ENCODE measurements around the gene IQGAP1.
A peak's percentile ranks its signal among the peaks of the same experiment; 100 is the strongest.
"Not testable (repeated sequence)": the region's sequence is repeated elsewhere in the genome, so short reads cannot be mapped to it uniquely, and the experiment has no call there.

Gene IQGAP1

DNA sequence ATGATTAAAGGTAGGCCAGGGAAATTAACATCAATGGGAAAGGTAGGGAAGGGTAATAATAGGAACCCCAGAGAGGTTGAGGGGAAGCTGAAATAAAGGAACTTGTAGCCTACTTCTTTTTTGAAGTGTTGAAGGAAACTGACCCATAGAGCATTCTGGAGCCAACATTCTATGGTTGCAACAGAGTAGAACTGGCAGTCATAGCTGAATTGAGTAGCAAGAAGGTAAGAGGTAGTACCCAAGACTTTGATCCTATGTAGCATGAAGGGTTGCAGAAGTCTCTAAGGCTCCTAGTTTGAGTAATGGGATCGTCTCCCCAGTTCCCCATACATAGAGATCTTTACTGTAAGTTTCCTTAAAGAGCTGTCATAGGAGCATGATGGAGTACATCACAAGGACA, 43.4 kb upstream of the IQGAP1 start:
- Histone ChIP-seq H2BK120ac (ENCODE audit: low read depth, low read length) (no peak overlapping the region), H2AK5ac (ENCODE audit: low read length) (no peak overlapping the region), H3K18ac (ENCODE audit: low read length) (no peak overlapping the region), H3K4ac (ENCODE audit: low read depth, low read length) (no peak overlapping the region), H2BK5ac (ENCODE audit: low read length) (no peak overlapping the region), H3K4me2 (ENCODE audit: low read length) (no peak overlapping the region), H3K36me3 (ENCODE audit: control insufficient read depth, insufficient read depth, low read length) (no peaks in the 10 kb centered on the region), H4K5ac (ENCODE audit: low read length) (no peak overlapping the region), H3K4me1 (ENCODE audit: control insufficient read depth, low read depth, low read length) (no peaks in the 10 kb centered on the region), H3K9ac (ENCODE audit: low read length) (no peak overlapping the region), H3K56ac (ENCODE audit: low read length) (no peak overlapping the region), H3K4me3 (ENCODE audit: low read length) (no peak overlapping the region), H3K27ac (ENCODE audit: low read depth, low read length) (no peak overlapping the region), H3K23ac (ENCODE audit: low read length) (no peak overlapping the region), H2BK15ac (replicated peaks; ENCODE audit: low read depth) (no peak overlapping the region), H3K27me3 (ENCODE audit: insufficient read depth, low read length, poor library complexity) (no peaks in the 10 kb centered on the region), H3K79me2 (ENCODE audit: control insufficient read depth, insufficient read depth, low read length) (no peaks in the 10 kb centered on the region), H4K8ac (ENCODE audit: low read depth, low read length) (no peak overlapping the region), H3K79me1 (ENCODE audit: low read length) (no peaks in the 10 kb centered on the region)
- no CpG with 5 or more reads among the region's 1 CpG for WGBS (ENCODE audit: extremely low coverage, insufficient coverage, low lambda C conversion rate)
- DNase-seq: no peak

DNA sequence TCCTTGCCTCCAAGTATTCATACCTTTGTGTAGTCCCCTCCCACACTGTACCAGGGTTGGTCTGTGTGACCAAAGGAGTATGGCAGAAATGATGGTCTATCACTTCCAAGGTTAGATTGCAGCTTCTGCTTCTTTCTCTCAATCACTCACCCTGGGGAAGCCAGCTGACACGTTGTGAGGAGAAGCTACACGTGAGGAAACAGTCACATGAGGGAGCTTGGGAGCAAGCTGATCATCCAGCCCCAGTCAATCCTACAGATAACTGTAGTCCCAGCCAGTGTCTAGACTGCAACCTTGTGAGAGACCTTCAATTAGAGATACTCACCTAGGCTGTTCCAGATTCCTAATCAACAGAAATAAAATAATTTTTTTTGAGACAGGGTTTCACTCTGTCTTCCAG, 42.2 kb upstream of the IQGAP1 start:
- no peak overlapping the region for H3K23ac ChIP-seq (ENCODE audit: low read length)
- H2BK5ac ChIP-seq (ENCODE audit: low read length): no peak overlapping the region
- H3K4me2 ChIP-seq (ENCODE audit: low read length): no peak overlapping the region
- H3K79me2 ChIP-seq (ENCODE audit: control insufficient read depth, insufficient read depth, low read length): no peaks in the 10 kb centered on the region
- no peak overlapping the region for H4K8ac ChIP-seq (ENCODE audit: low read depth, low read length)
- H2BK120ac ChIP-seq (ENCODE audit: low read depth, low read length): no peak overlapping the region
- no peaks in the 10 kb centered on the region for H3K36me3 ChIP-seq (ENCODE audit: control insufficient read depth, insufficient read depth, low read length)
- no peak overlapping the region for H3K4me3 ChIP-seq (ENCODE audit: low read length)
- no peak overlapping the region for H2AK5ac ChIP-seq (ENCODE audit: low read length)
- WGBS (ENCODE audit: extremely low coverage, insufficient coverage, low lambda C conversion rate): no CpG with 5 or more reads among the region's 2 CpGs
- no peak overlapping the region for H2BK15ac ChIP-seq (replicated peaks; ENCODE audit: low read depth)
- no peak overlapping the region for H3K27ac ChIP-seq (ENCODE audit: low read depth, low read length)
- no peaks in the 10 kb centered on the region for H3K79me1 ChIP-seq (ENCODE audit: low read length)
- H4K5ac ChIP-seq (ENCODE audit: low read length): no peak overlapping the region
- no peaks in the 10 kb centered on the region for H3K27me3 ChIP-seq (ENCODE audit: insufficient read depth, low read length, poor library complexity)
- H3K4me1 ChIP-seq (ENCODE audit: control insufficient read depth, low read depth, low read length): no peaks in the 10 kb centered on the region
- no peak overlapping the region for H3K18ac ChIP-seq (ENCODE audit: low read length)
- H3K9ac ChIP-seq (ENCODE audit: low read length): no peak overlapping the region
- no peak overlapping the region for H3K4ac ChIP-seq (ENCODE audit: low read depth, low read length)
- peak overlapping the region; percentile 49 for H3K56ac ChIP-seq (ENCODE audit: low read length)
- DNase-seq: peak; percentile 36

DNA sequence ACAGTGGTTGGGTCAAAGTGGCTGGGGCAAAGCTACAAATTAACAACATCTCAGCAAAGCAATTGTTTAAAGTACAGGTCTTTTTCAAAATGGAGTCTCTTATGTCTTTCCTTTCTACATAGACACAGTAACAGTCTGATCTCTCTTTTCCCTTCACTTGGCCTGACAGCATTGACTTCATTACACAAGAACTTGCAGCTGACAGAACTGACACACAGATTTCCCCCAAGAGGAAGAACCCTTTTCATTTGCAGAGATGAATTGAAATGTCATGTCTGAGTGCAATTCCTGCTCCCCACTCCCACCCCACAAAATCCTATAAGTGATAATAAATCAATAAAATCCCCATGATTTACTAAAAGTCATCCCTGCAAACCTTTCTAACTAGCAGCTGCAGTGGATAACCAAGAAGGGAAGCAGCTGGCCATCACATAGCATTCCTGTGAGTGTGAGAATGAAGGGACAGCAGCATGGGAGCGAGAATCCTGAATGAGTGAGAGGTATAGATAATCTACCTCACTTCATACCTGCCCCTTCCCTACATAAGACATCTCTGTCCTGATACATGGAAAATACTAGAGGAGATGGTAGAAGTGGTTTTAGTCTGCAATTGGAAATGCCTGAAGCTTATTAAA, 40.5 kb upstream of the IQGAP1 start:
- not testable (repeated sequence) for H3K27ac ChIP-seq (ENCODE audit: low read depth, low read length); H3K56ac ChIP-seq (ENCODE audit: low read length); H3K27me3 ChIP-seq (ENCODE audit: insufficient read depth, low read length, poor library complexity); DNase-seq; H3K79me1 ChIP-seq (ENCODE audit: low read length); H2AK5ac ChIP-seq (ENCODE audit: low read length); H2BK15ac ChIP-seq (replicated peaks; ENCODE audit: low read depth); H4K5ac ChIP-seq (ENCODE audit: low read length); H3K4me3 ChIP-seq (ENCODE audit: low read length); H3K4me2 ChIP-seq (ENCODE audit: low read length); H3K9ac ChIP-seq (ENCODE audit: low read length); H3K18ac ChIP-seq (ENCODE audit: low read length); H3K79me2 ChIP-seq (ENCODE audit: control insufficient read depth, insufficient read depth, low read length); H3K4ac ChIP-seq (ENCODE audit: low read depth, low read length); H2BK5ac ChIP-seq (ENCODE audit: low read length); H2BK120ac ChIP-seq (ENCODE audit: low read depth, low read length); H3K23ac ChIP-seq (ENCODE audit: low read length); H4K8ac ChIP-seq (ENCODE audit: low read depth, low read length); H3K4me1 ChIP-seq (ENCODE audit: control insufficient read depth, low read depth, low read length); H3K36me3 ChIP-seq (ENCODE audit: control insufficient read depth, insufficient read depth, low read length)
- no CpG with 5 or more reads among the region's 1 CpG for WGBS (ENCODE audit: extremely low coverage, insufficient coverage, low lambda C conversion rate)

DNA sequence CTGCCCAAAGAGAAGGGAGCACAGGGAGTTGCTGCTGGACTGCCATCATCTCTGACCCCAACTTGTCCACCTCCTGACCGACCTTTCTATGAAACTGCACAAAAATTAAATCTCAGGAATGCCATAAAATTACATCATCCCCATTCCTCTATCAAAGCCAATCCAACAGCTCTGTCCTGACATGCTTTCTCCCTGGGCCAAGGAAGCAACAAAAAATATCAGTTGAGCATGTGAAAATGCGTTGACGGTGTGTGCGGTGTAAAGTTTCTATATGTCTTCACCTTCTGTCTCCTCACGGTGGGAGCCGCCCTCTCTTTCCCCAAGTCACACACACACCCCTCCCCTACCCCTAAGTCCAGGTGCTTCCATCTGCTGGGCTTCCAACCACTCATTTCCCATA, 39.6 kb upstream of the IQGAP1 start:
- no CpG with 5 or more reads among the region's 6 CpGs for WGBS (ENCODE audit: extremely low coverage, insufficient coverage, low lambda C conversion rate)

DNA sequence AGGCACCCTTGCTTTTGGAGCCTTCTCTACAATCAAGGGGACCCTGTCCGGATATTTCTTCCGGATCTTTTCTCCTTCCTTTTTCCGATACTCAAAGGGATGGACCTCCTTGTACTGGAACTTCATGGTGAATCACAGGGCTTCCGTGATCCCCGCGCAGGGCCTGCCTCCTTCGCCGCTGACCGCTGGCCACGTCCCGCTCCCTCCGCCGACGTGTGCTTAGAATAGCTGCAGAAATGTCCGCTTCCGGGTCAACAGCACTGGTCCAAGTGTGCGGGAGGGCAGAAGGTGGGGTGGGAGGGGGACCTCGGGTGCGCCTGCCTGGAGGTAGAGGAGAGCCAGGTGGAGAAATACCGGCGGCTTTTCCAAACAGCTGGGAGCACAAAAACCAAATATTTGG, 39.0 kb upstream of the IQGAP1 start:
- H3K27me3 ChIP-seq (ENCODE audit: insufficient read depth, low read length, poor library complexity): no peaks in the 10 kb centered on the region
- H2BK120ac ChIP-seq (ENCODE audit: low read depth, low read length): no peak overlapping the region
- no peaks in the 10 kb centered on the region for H3K4me1 ChIP-seq (ENCODE audit: control insufficient read depth, low read depth, low read length)
- no peak overlapping the region for H3K56ac ChIP-seq (ENCODE audit: low read length)
- H3K79me1 ChIP-seq (ENCODE audit: low read length): no peaks in the 10 kb centered on the region
- no peak overlapping the region for H3K18ac ChIP-seq (ENCODE audit: low read length)
- H2BK5ac ChIP-seq (ENCODE audit: low read length): no peak overlapping the region
- H3K4me2 ChIP-seq (ENCODE audit: low read length): no peak overlapping the region
- no CpG with 5 or more reads among the region's 21 CpGs for WGBS (ENCODE audit: extremely low coverage, insufficient coverage, low lambda C conversion rate)
- no peak overlapping the region for H3K23ac ChIP-seq (ENCODE audit: low read length)
- H3K27ac ChIP-seq (ENCODE audit: low read depth, low read length): no peak overlapping the region
- no peak overlapping the region for H2BK15ac ChIP-seq (replicated peaks; ENCODE audit: low read depth)
- no peak overlapping the region for H3K4me3 ChIP-seq (ENCODE audit: low read length)
- no peak overlapping the region for H4K8ac ChIP-seq (ENCODE audit: low read depth, low read length)
- H4K5ac ChIP-seq (ENCODE audit: low read length): no peak overlapping the region
- H2AK5ac ChIP-seq (ENCODE audit: low read length): no peak overlapping the region
- H3K79me2 ChIP-seq (ENCODE audit: control insufficient read depth, insufficient read depth, low read length): no peaks in the 10 kb centered on the region
- no peak for DNase-seq
- no peak overlapping the region for H3K4ac ChIP-seq (ENCODE audit: low read depth, low read length)
- H3K36me3 ChIP-seq (ENCODE audit: control insufficient read depth, insufficient read depth, low read length): no peaks in the 10 kb centered on the region
- H3K9ac ChIP-seq (ENCODE audit: low read length): no peak overlapping the region

More for the DNA sequence above, 39.6 kb upstream of the IQGAP1 start:
- H3K79me2 ChIP-seq (ENCODE audit: control insufficient read depth, insufficient read depth, low read length): no peaks in the 10 kb centered on the region
- no peak overlapping the region for H4K8ac ChIP-seq (ENCODE audit: low read depth, low read length)
- H3K4me2 ChIP-seq (ENCODE audit: low read length): no peak overlapping the region
- no peaks in the 10 kb centered on the region for H3K27me3 ChIP-seq (ENCODE audit: insufficient read depth, low read length, poor library complexity)
- DNase-seq: no peak
- H3K79me1 ChIP-seq (ENCODE audit: low read length): no peaks in the 10 kb centered on the region
- no peaks in the 10 kb centered on the region for H3K4me1 ChIP-seq (ENCODE audit: control insufficient read depth, low read depth, low read length)
- H3K4ac ChIP-seq (ENCODE audit: low read depth, low read length): no peak overlapping the region
- H2BK15ac ChIP-seq (replicated peaks; ENCODE audit: low read depth): no peak overlapping the region
- no peak overlapping the region for H3K23ac ChIP-seq (ENCODE audit: low read length)
- no peak overlapping the region for H3K18ac ChIP-seq (ENCODE audit: low read length)
- no peak overlapping the region for H3K4me3 ChIP-seq (ENCODE audit: low read length)
- no peak overlapping the region for H2AK5ac ChIP-seq (ENCODE audit: low read length)
- no peak overlapping the region for H4K5ac ChIP-seq (ENCODE audit: low read length)
- no peak overlapping the region for H2BK5ac ChIP-seq (ENCODE audit: low read length)
- no peak overlapping the region for H2BK120ac ChIP-seq (ENCODE audit: low read depth, low read length)
- H3K56ac ChIP-seq (ENCODE audit: low read length): no peak overlapping the region
- no peaks in the 10 kb centered on the region for H3K36me3 ChIP-seq (ENCODE audit: control insufficient read depth, insufficient read depth, low read length)
- H3K9ac ChIP-seq (ENCODE audit: low read length): no peak overlapping the region
- no peak overlapping the region for H3K27ac ChIP-seq (ENCODE audit: low read depth, low read length)

DNA sequence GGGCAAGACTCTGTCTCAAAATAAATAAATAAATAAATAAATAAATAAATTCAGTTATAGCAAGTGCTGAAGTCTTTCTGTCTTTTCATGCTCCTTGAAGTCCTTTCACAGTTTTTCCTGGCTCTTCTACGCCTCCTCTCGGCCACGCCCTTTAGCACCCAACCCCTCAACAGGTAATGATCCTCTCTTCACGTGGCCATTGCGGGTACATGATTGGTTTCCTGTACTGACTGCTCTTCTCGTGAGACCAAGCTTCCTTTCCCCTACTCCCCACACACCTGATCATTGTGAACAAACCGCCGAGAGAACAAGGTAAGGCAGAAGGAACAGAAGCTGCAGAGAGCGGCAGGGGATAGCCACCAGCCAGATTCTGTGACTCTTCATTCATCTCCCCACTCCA, 38.2 kb upstream of the IQGAP1 start:
- no peak overlapping the region for H3K27ac ChIP-seq (ENCODE audit: low read depth, low read length)
- no peak overlapping the region for H3K9ac ChIP-seq (ENCODE audit: low read length)
- no peak overlapping the region for H3K23ac ChIP-seq (ENCODE audit: low read length)
- H3K4me1 ChIP-seq (ENCODE audit: control insufficient read depth, low read depth, low read length): no peaks in the 10 kb centered on the region
- no peaks in the 10 kb centered on the region for H3K79me1 ChIP-seq (ENCODE audit: low read length)
- H2AK5ac ChIP-seq (ENCODE audit: low read length): no peak overlapping the region
- DNase-seq: no peak
- no peak overlapping the region for H3K4ac ChIP-seq (ENCODE audit: low read depth, low read length)
- H3K56ac ChIP-seq (ENCODE audit: low read length): no peak overlapping the region
- no peaks in the 10 kb centered on the region for H3K36me3 ChIP-seq (ENCODE audit: control insufficient read depth, insufficient read depth, low read length)
- no peaks in the 10 kb centered on the region for H3K27me3 ChIP-seq (ENCODE audit: insufficient read depth, low read length, poor library complexity)
- no peaks in the 10 kb centered on the region for H3K79me2 ChIP-seq (ENCODE audit: control insufficient read depth, insufficient read depth, low read length)
- H2BK120ac ChIP-seq (ENCODE audit: low read depth, low read length): no peak overlapping the region
- no peak overlapping the region for H3K4me2 ChIP-seq (ENCODE audit: low read length)
- no peak overlapping the region for H4K5ac ChIP-seq (ENCODE audit: low read length)
- no peak overlapping the region for H2BK5ac ChIP-seq (ENCODE audit: low read length)
- WGBS (ENCODE audit: extremely low coverage, insufficient coverage, low lambda C conversion rate): no CpG with 5 or more reads among the region's 9 CpGs
- H3K18ac ChIP-seq (ENCODE audit: low read length): no peak overlapping the region
- no peak overlapping the region for H2BK15ac ChIP-seq (replicated peaks; ENCODE audit: low read depth)
- no peak overlapping the region for H3K4me3 ChIP-seq (ENCODE audit: low read length)
- H4K8ac ChIP-seq (ENCODE audit: low read depth, low read length): no peak overlapping the region
